H9 (cell line): ENCODE measurements around the gene ZNF341. TPM values are rescaled to one million over a fixed set of nuclear protein-coding genes. Genes with fewer than 3 reads are reported as not detected.
A peak's percentile ranks its signal among the peaks of the same experiment; 100 is the strongest.

Experiments
- DNase-seq: peaks from one replicate; pipeline ENCODE4 v3.0.0-alpha.2; 2017
- H2AFZ ChIP-seq: one replicate; pipeline ENCODE4 v1.6.1; 2013; ENCODE audit warnings: mild to moderate bottlenecking, low read length, control low read depth, moderate library complexity
- H2AK5ac ChIP-seq: 2 replicates; pipeline ENCODE4 v1.6.1; 2013; ENCODE audit warnings: low read length, control low read depth, mixed read lengths; ENCODE audit not compliant: insufficient read length
- H2BK120ac ChIP-seq: one replicate; pipeline ENCODE4 v1.6.1; 2013; ENCODE audit warnings: low read depth, mild to moderate bottlenecking, low read length, control low read depth, inconsistent platforms; ENCODE audit not compliant: poor library complexity, severe bottlenecking
- H2BK12ac ChIP-seq: 2 replicates; pipeline ENCODE4 v1.6.1; 2013; ENCODE audit warnings: low read length, control low read depth, mixed read lengths, low read depth; ENCODE audit not compliant: insufficient read length
- H2BK15ac ChIP-seq: 2 replicates; pipeline ENCODE4 v1.6.1; 2013; ENCODE audit warnings: low read depth, low read length, control low read depth
- H2BK20ac ChIP-seq: one replicate; pipeline ENCODE4 v1.6.1; 2013; ENCODE audit warnings: low read depth, mild to moderate bottlenecking, low read length, control low read depth, inconsistent platforms; ENCODE audit not compliant: poor library complexity, severe bottlenecking
- H2BK5ac ChIP-seq: 2 replicates; pipeline ENCODE4 v1.6.1; 2013; ENCODE audit warnings: low read length, control low read depth, mixed read lengths; ENCODE audit not compliant: insufficient read length
- H3K14ac ChIP-seq: 2 replicates; pipeline ENCODE4 v1.6.1; 2013; ENCODE audit warnings: low read length, control low read depth; ENCODE audit not compliant: insufficient read depth
- H3K18ac ChIP-seq: 2 replicates; pipeline ENCODE4 v1.6.1; 2013; ENCODE audit warnings: low read depth, mild to moderate bottlenecking, mixed read lengths, low read length, control low read depth; ENCODE audit not compliant: insufficient read length
- H3K23ac ChIP-seq: 2 replicates; pipeline ENCODE4 v1.6.1; 2013; ENCODE audit warnings: low read length, control low read depth, mixed read lengths, low read depth; ENCODE audit not compliant: insufficient read length
- H3K23me2 ChIP-seq: 2 replicates; pipeline ENCODE4 v1.6.1; 2013; ENCODE audit warnings: low read depth, mild to moderate bottlenecking, mixed read lengths, low read length, control low read depth; ENCODE audit not compliant: insufficient read length, poor library complexity, severe bottlenecking
- H3K27ac ChIP-seq: 2 replicates; pipeline ENCODE4 v1.5.1; 2013; ENCODE audit warnings: low read length, control low read depth, mixed read lengths, low read depth; ENCODE audit not compliant: insufficient read length
- H3K27me3 ChIP-seq: 2 replicates; pipeline ENCODE4 v1.6.1; 2013; ENCODE audit warnings: low read length, control low read depth, inconsistent platforms; ENCODE audit not compliant: insufficient read depth
- H3K4ac ChIP-seq: 2 replicates; pipeline ENCODE4 v1.6.1; 2013; ENCODE audit warnings: low read depth, mild to moderate bottlenecking, control low read depth, inconsistent platforms, low read length, moderate library complexity
- H3K4me1 ChIP-seq: 2 replicates; pipeline ENCODE4 v1.6.1; 2013; ENCODE audit warnings: low read length, control low read depth, inconsistent platforms; ENCODE audit not compliant: insufficient read depth
- H3K4me2 ChIP-seq: 2 replicates; pipeline ENCODE4 v1.6.1; 2013; ENCODE audit warnings: low read length, control low read depth, mixed read lengths; ENCODE audit not compliant: insufficient read length, insufficient read depth
- H3K56ac ChIP-seq: 2 replicates; pipeline ENCODE4 v1.6.1; 2013; ENCODE audit warnings: low read depth, mild to moderate bottlenecking, mixed read lengths, low read length, control low read depth; ENCODE audit not compliant: insufficient read length
- H3K79me1 ChIP-seq: 2 replicates; pipeline ENCODE4 v1.6.1; 2013; ENCODE audit warnings: low read depth, mild to moderate bottlenecking, moderate library complexity, low read length, control low read depth, inconsistent platforms; ENCODE audit not compliant: insufficient read depth, poor library complexity, severe bottlenecking
- H3K79me2 ChIP-seq: 2 replicates; pipeline ENCODE4 v1.6.1; 2013; ENCODE audit warnings: low read length, control low read depth, inconsistent platforms; ENCODE audit not compliant: insufficient read depth
- H3K9ac ChIP-seq: 2 replicates; pipeline ENCODE4 v1.6.1; 2013; ENCODE audit warnings: low read length, control low read depth, mixed read lengths; ENCODE audit not compliant: insufficient read length; ENCODE audit errors: extremely low read depth
- H3K9me3 ChIP-seq: one replicate; pipeline ENCODE4 v1.6.1; 2013; ENCODE audit warnings: low read depth, low read length, inconsistent platforms; ENCODE audit not compliant: control insufficient read depth
- H3T11ph ChIP-seq: one replicate; pipeline ENCODE4 v1.6.1; 2013; ENCODE audit warnings: mild to moderate bottlenecking, low read length, control low read depth, inconsistent platforms
- H4K20me1 ChIP-seq: one replicate; pipeline ENCODE4 v1.6.1; 2013; ENCODE audit not compliant: control insufficient read depth, insufficient read length, insufficient read depth
- H4K5ac ChIP-seq: 2 replicates; pipeline ENCODE4 v1.6.1; 2013; ENCODE audit warnings: low read depth, mild to moderate bottlenecking, mixed read lengths, low read length, control low read depth; ENCODE audit not compliant: insufficient read length
- H4K8ac ChIP-seq: replicated peaks from 2 replicates; pipeline ENCODE4 v1.6.1; 2013; ENCODE audit warnings: low read length, control low read depth, mixed read lengths, low read depth; ENCODE audit not compliant: insufficient read length
- H4K91ac ChIP-seq: 2 replicates; pipeline ENCODE4 v1.6.1; 2013; ENCODE audit warnings: low read depth, mild to moderate bottlenecking, moderate library complexity, mixed read lengths, low read length, control low read depth; ENCODE audit not compliant: insufficient read length
- H3K27ac Mint-ChIP-seq, 3 experiments: 2 replicates in 2 of 3; 3 replicates in 1 of 3; pipeline ENCODE4 v1.8.0; 2020 to 2021; ENCODE audit warnings: mixed read lengths in 3 of 3, mild to moderate bottlenecking in 1 of 3, moderate library complexity in 1 of 3
- H3K27me3 Mint-ChIP-seq: 2 replicates; pipeline ENCODE4 v1.8.0; 2021; ENCODE audit warnings: low read depth, mild to moderate bottlenecking, moderate library complexity, mixed read lengths
- H3K36me3 Mint-ChIP-seq, 3 experiments: 2 replicates in 2 of 3; 3 replicates in 1 of 3; pipeline ENCODE4 v1.8.0; 2020 to 2021; ENCODE audit warnings: low read depth in 3 of 3, mixed read lengths in 3 of 3; ENCODE audit not compliant: insufficient read depth in 1 of 3
- H3K4me1 Mint-ChIP-seq, 2 experiments: 2 replicates each; pipeline ENCODE4 v1.8.0; 2020; ENCODE audit warnings: mixed read lengths in 2 of 2
- H3K4me3 Mint-ChIP-seq, 2 experiments: 2 replicates in 1 of 2; 3 replicates in 1 of 2; pipeline ENCODE4 v1.8.0; 2020 to 2021; ENCODE audit warnings: mild to moderate bottlenecking in 2 of 2, mixed read lengths in 2 of 2, moderate library complexity in 1 of 2
- H3K9me3 Mint-ChIP-seq, 2 experiments: 2 replicates in 1 of 2; 3 replicates in 1 of 2; pipeline ENCODE4 v1.8.0; 2020; ENCODE audit warnings: mild to moderate bottlenecking in 2 of 2, mixed read lengths in 2 of 2, moderate library complexity in 1 of 2
- CTCF ChIP-seq: fragments of 200-600 bp; sonication (generic); conservative IDR thresholded peaks from 3 replicates; pipeline ENCODE4 v1.8.0; 2021; ENCODE audit warnings: antibody characterized with exemption, mild to moderate bottlenecking
- WGBS: extraction: QIAGEN DNeasy Blood & Tissue Kit; methylation state at CpG from one replicate; pipeline ENCODE4 v1.1.7; 2013; ENCODE audit warnings: missing lambda C conversion rate, low lambda C conversion rate, mixed read lengths; ENCODE audit not compliant: insufficient read length; ENCODE audit errors: extremely low coverage; 5-methylcytosine and 5-hydroxymethylcytosine counted together
- total RNA-seq: library from RNA; stranded (reverse); gene quantifications from 2 replicates; pipeline ENCODE4 v1.2.1, GENCODE V29; 2021

Gene ZNF341
- total RNA-seq, 1 experiment from 2014 or later, result 5.2 TPM

GRCh38 chr20:33781133-33781532, 49.3 kb downstream of the ZNF341 start:
- Histone ChIP-seq H2BK12ac (no peak overlapping the region), H3K79me1 (no peaks in the 10 kb centered on the region), H3K9ac (no peak overlapping the region), H3K4me1 (no peaks in the 10 kb centered on the region; the same call in 1 of the 2 replicates), H3K56ac (no peak overlapping the region), H3K18ac (no peak overlapping the region), H3K23ac (no peak overlapping the region), H3K14ac (no peak overlapping the region), H2BK120ac (no peak overlapping the region), H2BK5ac (no peak overlapping the region), H3K23me2 (no peaks in the 10 kb centered on the region), H3K9me3 (no peaks in the 10 kb centered on the region), H3K4ac (no peak overlapping the region), H2BK15ac (no peak overlapping the region), H2AFZ (no peak overlapping the region), H2BK20ac (no peak overlapping the region), H4K91ac (no peak overlapping the region), H4K8ac (no peak overlapping the region), H3K4me2 (no peak overlapping the region), H3K27me3 (no peaks in the 10 kb centered on the region), H3K79me2 (no peaks in the 10 kb centered on the region), H3T11ph (no peak overlapping the region), H3K27ac (no peak overlapping the region), H2AK5ac (no peak overlapping the region), H4K5ac (no peak overlapping the region), H4K20me1 (no peaks in the 10 kb centered on the region)
- WGBS, result no CpG with 5 or more reads among the region's 4 CpGs
- Mint-ChIP-seq H3K27ac (peak overlapping the region in 2 of 3 experiments; percentile 33 to 87; a peak in 2 of 7 replicates), H3K27me3 (no peaks in the 10 kb centered on the region), H3K9me3 (no peaks in the 10 kb centered on the region), H3K36me3 (peaks cover 0 to 5% (median 4%) of the 10 kb centered on the region in 3 experiments; a peak in 2 of 7 replicates), H3K4me3 (no peak overlapping the region), H3K4me1 (peaks cover 6 to 10% of the 10 kb centered on the region in 2 experiments)
- no peak for DNase-seq
- no peak for TF ChIP-seq CTCF
